Mucosa of rectum (tissue), 2 donors: ENCODE measurements around the gene ATRIP.

Experiments used
- H3K27ac ChIP-seq, 2 donors: one replicate each; pipeline ENCODE4 v1.7.0; 2013; ENCODE audit warnings: inconsistent platforms in 2 of 2, low read depth in 2 of 2, low read length in 2 of 2
- H3K27me3 ChIP-seq, 2 donors: one replicate each; pipeline ENCODE4 v1.7.0; 2013; ENCODE audit warnings: low read length in 2 of 2; ENCODE audit not compliant: control insufficient read depth in 2 of 2, insufficient read depth in 2 of 2
- H3K36me3 ChIP-seq, 2 donors: one replicate each; pipeline ENCODE4 v1.7.0; 2013; ENCODE audit warnings: low read length in 2 of 2; ENCODE audit not compliant: control insufficient read depth in 2 of 2, insufficient read depth in 2 of 2
- H3K4me1 ChIP-seq, 2 donors: one replicate each; pipeline ENCODE4 v1.7.0; 2013; ENCODE audit warnings: low read length in 2 of 2, mild to moderate bottlenecking in 1 of 2; ENCODE audit not compliant: control insufficient read depth in 2 of 2, insufficient read depth in 2 of 2
- H3K4me3 ChIP-seq, 2 donors: one replicate each; pipeline ENCODE4 v1.7.0; 2013; ENCODE audit warnings: low read length in 2 of 2
- H3K9ac ChIP-seq, 2 donors: one replicate each; pipeline ENCODE4 v1.7.0; 2013; ENCODE audit warnings: low read length in 2 of 2, low read depth in 1 of 2, mild to moderate bottlenecking in 1 of 2
- H3K9me3 ChIP-seq, 2 donors: one replicate each; pipeline ENCODE4 v1.7.0; 2013; ENCODE audit warnings: low read length in 2 of 2; ENCODE audit not compliant: control insufficient read depth in 2 of 2
- donor health status: healthy.
- donor health status: Normal muscosa, but diverticular disease.

ATRIP gene

DNA sequence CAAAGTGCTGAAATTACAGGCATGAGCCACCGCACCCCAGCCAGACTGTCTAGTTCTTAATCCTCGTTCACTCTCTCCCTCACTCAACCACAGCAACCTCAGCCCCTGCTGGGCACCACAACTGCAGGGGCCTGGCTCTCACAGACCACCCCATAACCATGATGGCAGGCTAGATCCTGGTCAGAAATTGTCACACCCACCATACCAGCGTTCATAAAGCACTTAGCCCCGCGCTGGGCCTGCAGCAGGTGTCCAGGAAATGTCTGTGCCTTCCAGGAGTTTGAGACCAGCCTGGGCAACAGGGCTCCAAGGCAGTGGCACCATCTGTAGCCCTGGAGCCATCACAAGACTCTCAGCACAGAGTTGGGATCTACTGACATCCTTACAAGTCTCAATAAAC, 55.6 kb downstream of the ATRIP start:
- peaks cover 10 to 13% of the 10 kb centered on the region in 2 donors for H3K4me1 ChIP-seq
- H3K27me3 ChIP-seq = no peaks in the 10 kb centered on the region
- no peak overlapping the region for H3K4me3 ChIP-seq
- H3K36me3 ChIP-seq = no peaks in the 10 kb centered on the region
- H3K9ac ChIP-seq = no peak overlapping the region
- no peaks in the 10 kb centered on the region for H3K9me3 ChIP-seq
- H3K27ac ChIP-seq = peak overlapping the region in 1 of 2 donors; percentile 80

- Histone ChIP-seq H3K36me3 (no peaks in the 10 kb centered on the region), H3K4me1 (peaks cover 13% of the 10 kb centered on the region in 2 donors), H3K27me3 (no peaks in the 10 kb centered on the region), H3K27ac (peak overlapping the region in 1 of 2 donors; percentile 80), H3K9me3 (no peaks in the 10 kb centered on the region), H3K4me3 (peak overlapping the region in 1 of 2 donors; percentile 66), H3K9ac (peak overlapping the region in 1 of 2 donors; percentile 85)
Measured at GRCh38 chr3:48502728-48503168, 56.2 kb downstream of the ATRIP start.

GRCh38 chr3:48503401-48504050, 57.0 kb downstream of the ATRIP start:
- Histone ChIP-seq H3K4me1 (peaks cover 13 to 14% of the 10 kb centered on the region in 2 donors), H3K4me3 (peak overlapping the region; percentile 66 to 79), H3K36me3 (no peaks in the 10 kb centered on the region), H3K27me3 (no peaks in the 10 kb centered on the region), H3K9me3 (no peaks in the 10 kb centered on the region), H3K27ac (peak overlapping the region; percentile 73 to 80), H3K9ac (peak overlapping the region; percentile 2 to 85)

- Histone ChIP-seq H3K27ac (peak within 1 kb of the TSS; percentile 73 to 80), H3K4me1 (peaks cover 13 to 14% of the 10 kb centered on the region in 2 donors), H3K27me3 (no peaks in the 10 kb centered on the region), H3K9ac (peak within 1 kb of the TSS; percentile 81 to 85), H3K4me3 (peak within 1 kb of the TSS; percentile 79 to 82), H3K9me3 (no peaks in the 10 kb centered on the region), H3K36me3 (no peaks in the 10 kb centered on the region)
Measured at GRCh38 chr3:48504051-48504946, 57.8 kb downstream of the ATRIP start, which contains the start of gene SHISA5. SHISA5 (minus strand) TSS chr3:48504174; CDS start chr3:48504094, 80 bp downstream.

GRCh38 chr3:48505146-48505545, 58.6 kb downstream of the ATRIP start:
- H3K27me3 ChIP-seq = no peaks in the 10 kb centered on the region
- no peaks in the 10 kb centered on the region for H3K36me3 ChIP-seq
- peaks cover 13 to 14% of the 10 kb centered on the region in 2 donors for H3K4me1 ChIP-seq
- H3K4me3 ChIP-seq = no peak overlapping the region
- no peaks in the 10 kb centered on the region for H3K9me3 ChIP-seq
- no peak overlapping the region for H3K27ac ChIP-seq
- no peak overlapping the region for H3K9ac ChIP-seq

- no peak overlapping the region for H3K27ac ChIP-seq
- H3K4me1 ChIP-seq = peaks cover 13 to 14% of the 10 kb centered on the region in 2 donors
- H3K9ac ChIP-seq = no peak overlapping the region
- no peaks in the 10 kb centered on the region for H3K36me3 ChIP-seq
- no peaks in the 10 kb centered on the region for H3K9me3 ChIP-seq
- no peaks in the 10 kb centered on the region for H3K27me3 ChIP-seq
- no peak overlapping the region for H3K4me3 ChIP-seq
Measured at GRCh38 chr3:48505968-48506504, 59.5 kb downstream of the ATRIP start.

- no peak overlapping the region for H3K27ac ChIP-seq
- H3K36me3 ChIP-seq = no peaks in the 10 kb centered on the region
- no peaks in the 10 kb centered on the region for H3K9me3 ChIP-seq
- no peak overlapping the region for H3K4me3 ChIP-seq
- H3K9ac ChIP-seq = no peak overlapping the region
- peaks cover 13 to 14% of the 10 kb centered on the region in 2 donors for H3K4me1 ChIP-seq
- H3K27me3 ChIP-seq = no peaks in the 10 kb centered on the region
Measured at GRCh38 chr3:48507256-48508061, 60.9 kb downstream of the ATRIP start.

GRCh38 chr3:48511551-48511950, 65.0 kb downstream of the ATRIP start:
- H3K4me1 ChIP-seq = peaks cover 0 to 3% of the 10 kb centered on the region in 2 donors
- H3K4me3 ChIP-seq = no peak overlapping the region
- H3K27ac ChIP-seq = no peak overlapping the region
- no peaks in the 10 kb centered on the region for H3K9me3 ChIP-seq
- H3K9ac ChIP-seq = no peak overlapping the region
- no peaks in the 10 kb centered on the region for H3K36me3 ChIP-seq
- H3K27me3 ChIP-seq = no peaks in the 10 kb centered on the region

DNA sequence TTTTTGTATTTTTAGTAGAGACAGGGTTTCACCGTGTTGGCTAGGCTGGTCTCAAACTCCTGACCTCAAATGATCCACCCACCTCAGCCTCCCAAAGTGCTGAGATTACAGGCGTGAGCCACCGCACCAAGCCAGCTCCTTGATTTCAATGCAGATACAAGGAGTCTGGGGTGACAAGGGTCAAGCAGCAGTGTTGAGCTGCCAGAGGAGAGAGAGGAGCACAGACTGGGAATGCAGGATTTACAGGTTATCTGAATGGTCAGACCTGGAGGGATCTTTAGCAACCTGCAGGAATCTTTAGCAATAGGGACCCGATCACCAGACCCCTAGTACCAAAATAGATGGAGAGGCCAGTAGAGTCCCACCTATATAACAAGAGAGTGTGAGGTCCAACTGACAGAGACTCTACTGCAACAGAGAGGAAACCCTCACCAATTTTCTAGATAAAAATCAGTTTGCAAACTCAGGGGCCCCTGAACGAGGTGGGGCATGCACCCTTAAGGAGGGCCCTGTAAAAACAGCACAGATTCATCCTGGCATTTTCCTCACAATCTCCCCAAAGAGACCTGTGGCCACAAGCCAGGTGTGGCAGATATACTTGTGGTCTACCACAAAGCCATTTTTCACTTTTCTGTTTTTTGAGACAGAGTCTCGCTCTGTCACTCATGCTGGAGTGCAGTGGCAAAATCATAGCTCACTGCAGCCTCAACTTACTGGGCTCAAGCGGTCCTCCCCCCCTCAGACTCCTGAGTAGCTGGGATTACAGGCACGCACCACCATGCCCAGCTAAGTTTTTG, 68.1 kb downstream of the ATRIP start:
- Histone ChIP-seq H3K36me3 (no peaks in the 10 kb centered on the region), H3K27me3 (no peaks in the 10 kb centered on the region), H3K27ac (no peak overlapping the region), H3K9me3 (no peaks in the 10 kb centered on the region), H3K4me3 (no peak overlapping the region), H3K9ac (no peak overlapping the region), H3K4me1 (no peaks in the 10 kb centered on the region)
